HG03378 (cell line): ENCODE measurements around the gene STAP2.
"Not testable (repeated sequence)": the region's sequence is repeated elsewhere in the genome, so short reads cannot be mapped to it uniquely, and the experiment has no call there.

Experiments used
- ATAC-seq: cut with Tn5 transposase; IDR thresholded peaks from one replicate; pipeline ENCODE4 v1.9.1; 2021; ENCODE audit warnings: mild to moderate bottlenecking, moderate library complexity; ENCODE audit not compliant: unreplicated experiment

Gene STAP2

GRCh38 chr19:4359627-4360000 lies 21.0 kb upstream of the STAP2 start:
- ATAC-seq: no peak

- ATAC-seq: no peak
Observed at GRCh38 chr19:4358709-4359626, 20.3 kb upstream of the STAP2 start.

- no peak for ATAC-seq
Observed at GRCh38 chr19:4357921-4358326, 19.3 kb upstream of the STAP2 start.

GRCh38 chr19:4357095-4357797 lies 18.6 kb upstream of the STAP2 start:
- ATAC-seq: no peak

GRCh38 chr19:4354897-4355296 lies 16.3 kb upstream of the STAP2 start:
- no peak for ATAC-seq

GRCh38 chr19:4354282-4354681 lies 15.7 kb upstream of the STAP2 start:
- no peak for ATAC-seq

GRCh38 chr19:4352701-4353121 lies 14.1 kb upstream of the STAP2 start:
- no peak for ATAC-seq

GRCh38 chr19:4350726-4351125 lies 12.1 kb upstream of the STAP2 start:
- no peak for ATAC-seq

- no peak for ATAC-seq
Observed at GRCh38 chr19:4350111-4350510, 11.5 kb upstream of the STAP2 start.

GRCh38 chr19:4349225-4349624 lies 10.6 kb upstream of the STAP2 start:
- ATAC-seq: not testable (repeated sequence)

GRCh38 chr19:4347521-4347920 lies 8.9 kb upstream of the STAP2 start:
- ATAC-seq: no peak

GRCh38 chr19:4346020-4346383 lies 7.4 kb upstream of the STAP2 start:
- ATAC-seq: no peak

- ATAC-seq: no peak
Observed at GRCh38 chr19:4345342-4346019, 6.9 kb upstream of the STAP2 start.

GRCh38 chr19:4343370-4344307 lies 5.0 kb upstream of the STAP2 start, which contains the start of gene MPND:
TSS of gene MPND (plus strand) at chr19:4343562. CDS start at chr19:4343594, 32 bp downstream.
- peak; percentile 12 for ATAC-seq

GRCh38 chr19:4342615-4343369 lies 4.2 kb upstream of the STAP2 start:
- ATAC-seq: peak; percentile 90

GRCh38 chr19:4342314-4342614 lies 3.6 kb upstream of the STAP2 start:
- ATAC-seq: no peak

- no peak for ATAC-seq
Observed at GRCh38 chr19:4337906-4338440, 654 bp downstream of the STAP2 start.

GRCh38 chr19:4334929-4335570 lies 3.6 kb downstream of the STAP2 start:
- no peak for ATAC-seq

- no peak for ATAC-seq
Observed at GRCh38 chr19:4329858-4330257, 8.8 kb downstream of the STAP2 start.
